Activated CD4-positive, alpha-beta T cell treated with anti-CD3 and anti-CD28 coated beads, Interleukin-2, Interleukin-4, amounts not matched to agents 100 ng/mL and 50 ng/mL, durations not matched to agents 16 hours and 8 hours (primary cell): ENCODE results near the gene MRPS18A.

Experiments
- DNase-seq: peaks from one replicate; pipeline ENCODE4 v3.0.0-alpha.2; 2020; ENCODE audit warnings: low spot score

The MRPS18A gene

DNA sequence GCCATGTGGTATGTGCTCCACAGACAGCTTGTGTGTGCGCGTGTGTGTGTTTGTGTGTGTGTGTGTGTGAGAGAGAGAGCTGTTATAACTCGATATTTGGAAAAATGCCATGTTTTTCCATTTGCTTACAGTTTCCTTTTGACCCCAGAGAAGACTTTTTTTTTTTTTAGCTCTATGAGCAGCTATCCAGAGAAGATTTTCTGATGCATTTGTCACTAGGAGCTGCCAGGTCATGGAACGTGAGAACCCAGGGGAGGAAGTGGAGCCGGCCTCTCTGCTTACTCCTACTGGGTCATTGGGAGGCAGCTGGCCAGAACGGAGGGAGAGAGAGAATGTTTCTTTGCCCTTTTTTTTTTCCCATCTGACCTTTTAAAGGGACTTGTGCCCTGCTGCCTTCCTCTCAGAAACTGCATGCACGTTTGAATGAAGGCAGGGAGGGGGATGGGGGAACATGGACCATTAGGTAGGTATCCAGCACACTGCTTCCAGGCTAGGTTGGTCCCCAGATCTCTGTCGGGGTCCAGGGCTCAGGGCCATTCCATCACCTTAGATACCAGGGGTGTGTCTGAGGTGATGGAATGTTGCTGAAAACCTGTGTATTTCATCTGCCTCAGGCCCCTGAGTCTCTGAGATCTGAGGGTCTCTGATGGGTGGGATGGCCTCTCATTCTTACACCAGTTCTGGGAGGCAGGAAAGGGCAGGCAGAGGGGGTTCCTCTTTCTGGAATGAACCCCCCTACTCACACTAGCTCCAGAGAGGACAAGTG, 11.2 kb upstream of the MRPS18A start:
- no peak for DNase-seq

DNA sequence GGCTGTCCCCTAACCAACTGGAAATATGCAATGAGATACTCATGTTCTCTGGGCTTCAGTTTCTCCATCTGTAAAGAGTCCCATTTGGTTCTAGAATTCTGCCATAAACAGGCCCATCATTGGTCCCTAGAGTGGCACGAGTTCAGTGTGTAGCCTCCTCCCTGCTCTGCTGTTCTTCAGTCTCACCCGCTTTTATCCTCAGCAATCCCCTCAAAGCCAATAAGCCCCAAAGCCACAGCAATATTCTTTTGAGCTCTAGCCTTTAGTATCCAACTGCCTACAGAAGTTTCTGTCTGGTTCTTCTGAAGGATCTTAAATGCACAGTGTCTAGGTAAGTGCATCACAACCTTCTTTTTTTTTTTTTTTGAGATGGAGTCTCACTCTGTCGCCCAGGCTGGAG, 9.8 kb upstream of the MRPS18A start:
- DNase-seq: no peak

DNA sequence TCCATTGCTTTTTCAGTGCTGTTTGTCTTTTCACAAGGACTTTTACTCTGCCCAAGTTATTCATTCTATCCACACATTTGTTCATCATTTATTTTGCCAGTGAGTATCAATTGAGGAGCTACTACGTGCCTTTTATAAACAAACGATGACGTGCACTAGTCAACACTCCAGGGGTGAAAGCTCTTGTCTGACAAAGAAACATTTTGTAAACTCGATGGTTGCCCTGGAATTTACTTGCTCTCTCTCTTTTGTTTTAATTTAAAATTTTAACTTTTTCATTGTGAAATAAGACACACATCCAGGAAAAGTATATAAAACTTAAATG, 8.3 kb upstream of the MRPS18A start:
- no peak for DNase-seq

DNA sequence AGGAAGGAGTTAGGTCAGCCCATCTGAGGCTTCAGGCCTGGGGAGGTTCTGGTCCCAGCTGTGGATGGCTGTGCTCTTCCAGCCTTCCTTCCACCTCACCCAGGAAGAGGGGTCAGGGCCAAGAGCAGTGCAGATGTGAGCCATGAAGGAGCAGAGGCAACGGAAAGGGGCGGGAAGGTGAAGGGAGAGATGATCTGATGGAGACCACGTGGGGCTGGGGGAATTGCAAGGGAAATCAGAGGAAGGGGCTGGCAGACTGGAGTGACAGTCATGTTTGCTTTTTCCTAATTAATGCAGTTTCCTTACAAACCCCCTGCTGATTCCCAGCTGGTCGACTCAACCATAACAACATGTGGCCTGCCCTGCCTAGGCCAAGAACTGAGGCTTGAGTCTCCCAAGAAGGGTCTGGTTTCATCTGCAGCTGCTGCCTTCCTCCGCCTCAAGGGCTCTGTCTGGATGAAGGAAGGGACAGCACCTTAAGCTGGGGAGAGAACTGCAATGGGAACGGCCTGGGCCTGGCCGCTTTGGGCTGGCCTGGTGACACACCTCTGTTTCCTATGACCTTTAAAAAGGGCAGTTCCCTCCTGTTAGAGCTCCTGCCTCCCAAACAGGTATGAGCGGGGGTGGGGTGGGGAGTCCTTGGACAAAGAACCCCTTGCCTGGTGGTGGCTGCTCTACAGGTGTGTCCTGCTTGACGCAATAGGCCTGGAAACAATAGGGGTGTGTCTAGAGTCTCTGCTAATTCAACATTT, 7.8 kb upstream of the MRPS18A start:
- no peak for DNase-seq

GRCh38 chr6:43689421-43689820, 1.8 kb upstream of the MRPS18A start:
- no peak for DNase-seq

- no peak for DNase-seq
Observed at GRCh38 chr6:43687079-43687436, 533 bp downstream of the MRPS18A start.

DNA sequence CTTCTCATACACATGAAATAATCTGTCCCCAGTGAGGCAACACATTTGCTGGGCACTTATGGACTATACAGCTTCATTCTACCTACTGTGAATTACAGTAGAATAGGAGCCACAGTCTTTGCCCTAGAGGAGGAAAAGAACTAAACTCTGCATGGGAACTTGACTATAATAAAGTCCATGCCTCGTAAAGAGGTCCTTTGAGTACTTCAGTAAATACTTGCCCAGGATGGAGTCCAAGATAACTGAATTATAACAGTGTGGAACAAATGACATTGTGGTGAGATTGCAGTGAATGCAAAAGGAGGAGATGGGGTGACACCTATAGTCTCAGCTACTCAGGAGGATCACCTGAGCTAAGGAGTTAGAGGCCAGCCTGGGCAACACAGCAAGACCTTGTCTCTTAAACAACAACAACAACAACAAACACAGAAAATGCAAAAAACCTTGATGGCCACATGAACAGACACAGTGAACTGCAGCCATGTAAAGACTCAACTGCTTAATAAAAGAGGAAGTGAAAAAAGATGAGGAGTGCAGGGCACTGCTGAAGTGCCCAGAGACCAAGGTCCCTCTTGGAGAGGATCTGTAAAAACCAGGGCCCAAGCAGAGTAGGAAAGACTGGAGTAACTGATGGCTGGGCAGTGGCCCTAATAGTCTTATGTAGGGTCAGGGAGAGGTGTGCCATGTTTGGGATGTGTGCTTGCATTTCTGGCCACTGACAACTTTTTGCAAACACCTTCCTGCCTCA, 3.7 kb downstream of the MRPS18A start:
- DNase-seq: no peak

DNA sequence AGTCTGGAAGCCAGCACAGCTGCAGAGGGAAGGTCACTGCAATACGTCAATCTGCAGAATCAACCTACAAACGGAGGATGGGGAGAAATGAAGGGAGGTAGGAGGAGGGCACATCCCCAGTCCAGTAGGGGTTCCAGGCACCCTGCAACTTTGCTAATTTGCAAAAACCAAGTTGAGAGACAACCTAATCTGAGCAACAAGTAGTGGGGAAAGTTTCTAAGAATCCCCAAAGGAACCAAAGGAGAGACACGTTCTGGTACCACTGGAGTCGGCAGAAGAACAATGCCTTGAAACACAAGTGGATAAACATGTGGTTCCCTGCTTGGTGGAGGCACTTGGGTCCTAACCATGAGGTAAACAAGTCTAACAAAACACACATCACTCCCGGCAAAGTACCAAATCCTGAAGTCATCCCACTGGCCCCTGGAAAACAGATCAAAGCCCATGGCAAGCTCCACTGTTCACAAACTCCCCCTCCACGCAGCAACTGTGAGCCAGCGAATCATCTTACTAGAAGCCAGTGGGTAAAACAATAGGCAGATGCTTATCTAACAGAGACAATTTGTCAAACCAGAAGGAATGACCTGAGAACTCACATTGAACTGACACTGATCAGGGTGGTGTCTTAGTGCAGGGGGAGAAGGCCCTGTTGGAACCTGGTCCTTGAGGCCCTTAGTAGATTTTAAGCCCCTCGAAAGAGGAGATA, 4.7 kb downstream of the MRPS18A start:
- DNase-seq: no peak

- DNase-seq: no peak
Observed at GRCh38 chr6:43681303-43681702, 6.3 kb downstream of the MRPS18A start.

GRCh38 chr6:43680308-43681200, 7.0 kb downstream of the MRPS18A start:
- no peak for DNase-seq

- no peak for DNase-seq
Observed at GRCh38 chr6:43679057-43679456, 8.5 kb downstream of the MRPS18A start.

DNA sequence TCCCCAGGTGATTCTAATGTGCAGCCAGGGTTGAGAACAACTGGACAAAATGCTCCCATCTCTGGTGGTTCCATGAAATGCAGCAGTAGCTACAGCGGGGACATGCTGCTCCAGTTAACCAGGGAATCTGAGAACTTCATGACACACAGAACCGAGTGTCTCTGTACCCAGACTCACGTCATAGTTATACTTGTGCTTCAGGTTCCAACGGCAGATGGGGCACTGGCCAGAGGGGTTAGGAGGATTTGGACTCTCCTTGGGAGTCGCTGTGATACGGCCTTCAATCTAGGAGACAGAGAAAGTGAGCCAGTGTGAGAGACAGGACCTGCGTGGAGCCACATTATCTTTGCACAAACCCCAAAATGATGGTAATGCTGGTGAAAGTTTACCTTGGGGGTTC, 9.2 kb downstream of the MRPS18A start:
- no peak for DNase-seq

GRCh38 chr6:43677759-43678158, 9.8 kb downstream of the MRPS18A start:
- no peak for DNase-seq

DNA sequence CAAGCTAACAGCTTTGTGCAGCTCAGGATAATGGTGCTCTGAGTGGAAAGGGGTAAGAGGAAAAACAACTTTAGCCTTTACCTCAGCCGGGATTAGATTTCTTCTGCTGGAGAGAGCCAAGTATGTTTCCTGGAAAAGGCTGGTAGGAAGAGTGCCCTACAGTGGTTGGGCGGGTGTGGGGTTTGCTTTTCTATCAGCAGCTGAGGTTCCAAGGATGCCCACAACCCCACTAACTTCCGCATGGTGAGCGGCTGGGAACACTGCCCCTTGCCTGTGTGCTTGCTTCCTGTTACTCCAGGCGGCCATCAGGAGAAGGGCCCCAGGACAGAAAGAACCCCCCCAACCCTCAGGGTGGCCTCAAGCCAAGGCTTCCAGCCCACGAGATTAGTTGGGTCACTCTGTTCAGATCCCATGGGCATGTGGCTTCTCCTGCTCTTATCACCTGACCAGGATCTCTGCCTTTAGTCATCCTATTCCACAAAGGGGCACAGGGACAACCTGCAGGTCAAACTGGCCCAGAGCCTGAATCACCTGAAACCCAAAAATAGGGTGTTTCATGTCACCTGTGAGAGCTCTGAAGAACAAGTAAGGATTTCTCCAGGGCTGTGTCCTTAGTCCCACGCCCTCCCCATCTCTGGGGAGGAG, 10.5 kb downstream of the MRPS18A start:
- DNase-seq: no peak

DNA sequence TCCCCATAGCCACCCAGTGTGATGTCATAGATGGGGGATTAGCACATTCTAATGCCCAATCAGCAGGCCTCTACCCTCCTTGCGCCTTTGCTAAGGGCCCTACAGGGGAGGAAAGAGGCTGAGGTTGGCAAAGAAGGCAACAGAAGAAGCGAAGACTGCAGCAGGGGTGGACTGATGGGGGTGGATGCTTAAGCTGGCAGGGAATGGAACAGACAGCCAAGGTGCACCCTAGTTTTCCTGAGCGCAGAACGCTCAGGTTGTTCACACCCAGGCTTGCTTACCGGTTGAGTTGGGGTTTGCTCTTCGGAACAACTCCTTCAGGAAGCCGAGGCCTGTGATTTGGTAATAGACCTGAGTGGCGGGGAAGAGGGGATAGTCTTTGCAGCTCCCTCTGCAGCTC, 12.7 kb downstream of the MRPS18A start:
- no peak for DNase-seq

- DNase-seq: no peak
Observed at GRCh38 chr6:43674291-43674690, 13.3 kb downstream of the MRPS18A start.

DNA sequence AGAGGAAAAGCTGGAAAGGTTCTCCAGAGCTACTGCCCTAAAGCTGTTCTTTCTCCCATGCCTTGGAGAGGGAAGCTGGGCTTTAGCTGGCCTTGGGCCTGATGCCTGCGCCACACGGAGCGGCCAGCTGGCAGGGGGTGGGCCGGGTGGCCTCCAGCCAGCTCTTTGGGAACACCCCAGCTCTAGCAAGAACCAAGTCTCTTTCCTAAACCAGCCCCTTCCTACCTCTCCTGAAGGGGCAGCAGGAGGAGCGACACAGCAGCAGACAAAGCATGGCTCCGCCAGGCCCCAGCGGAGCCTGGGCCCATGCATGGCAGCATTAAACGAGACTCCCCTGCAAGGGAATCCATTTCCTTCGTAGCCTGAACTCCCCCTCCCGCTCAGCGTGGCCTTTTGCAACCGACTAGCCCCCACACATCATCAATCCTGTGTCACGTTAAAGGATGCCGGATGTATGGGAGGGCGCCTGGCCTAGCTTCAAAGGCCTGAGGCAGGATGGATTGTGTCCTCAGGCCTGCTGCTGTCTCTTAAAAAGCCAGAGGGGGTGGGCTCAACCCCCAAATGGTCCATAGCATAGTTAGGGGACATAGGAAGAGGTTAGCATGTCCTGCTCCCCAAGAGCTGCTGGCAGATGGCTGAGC, 14.0 kb downstream of the MRPS18A start:
- no peak for DNase-seq

DNA sequence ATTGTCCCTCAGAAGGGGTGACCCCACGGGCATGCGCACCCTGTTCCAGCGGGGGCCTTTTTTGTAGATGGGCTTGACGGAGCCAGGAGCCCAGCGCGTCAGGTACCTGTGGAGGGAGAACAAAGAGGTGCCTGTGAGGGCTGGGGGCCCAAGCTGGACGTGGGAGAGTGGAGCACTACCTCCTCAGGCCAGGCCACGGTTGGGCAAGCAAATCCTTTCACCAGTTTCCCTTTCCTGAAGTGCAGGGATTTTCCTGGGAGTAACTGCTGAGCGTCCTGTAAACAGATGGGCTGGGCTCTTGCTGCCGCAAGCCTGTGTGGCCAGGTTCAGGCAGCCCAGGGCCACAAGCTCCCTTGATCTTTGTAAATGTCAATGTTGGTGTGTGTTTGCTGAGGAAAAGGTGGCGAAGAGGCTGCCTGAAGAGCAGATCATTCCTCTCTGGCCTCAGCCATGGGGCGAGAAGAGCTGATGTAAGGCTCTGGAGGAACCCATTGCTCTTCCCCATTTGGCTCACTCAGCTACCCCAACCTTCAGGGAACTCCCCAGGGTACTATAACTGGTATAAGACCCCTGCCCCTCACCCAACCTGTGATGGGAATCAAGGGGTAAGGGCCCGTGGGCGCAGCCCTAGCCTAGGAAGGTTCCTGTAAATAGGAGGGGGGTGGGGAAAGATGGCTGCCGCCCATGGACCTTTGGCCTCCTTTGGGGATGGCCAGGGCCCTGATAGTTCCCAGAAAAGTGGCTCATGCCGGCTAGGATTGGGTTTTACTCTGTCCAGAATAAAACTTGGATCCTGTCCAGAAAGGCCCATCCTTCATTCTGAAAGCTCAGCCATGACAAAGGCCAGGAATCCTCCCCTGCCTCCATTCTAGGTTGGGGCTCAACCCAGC, 15.5 kb downstream of the MRPS18A start:
- DNase-seq: no peak

GRCh38 chr6:43671011-43671800, 16.4 kb downstream of the MRPS18A start:
- DNase-seq: no peak
